ENCODE measurements around the gene OR6V1. TPM values are rescaled to one million over a fixed set of nuclear protein-coding genes. Genes with fewer than 3 reads are reported as not detected.
A peak's percentile ranks its signal among the peaks of the same experiment; 100 is the strongest.

The OR6V1 gene, protein sequence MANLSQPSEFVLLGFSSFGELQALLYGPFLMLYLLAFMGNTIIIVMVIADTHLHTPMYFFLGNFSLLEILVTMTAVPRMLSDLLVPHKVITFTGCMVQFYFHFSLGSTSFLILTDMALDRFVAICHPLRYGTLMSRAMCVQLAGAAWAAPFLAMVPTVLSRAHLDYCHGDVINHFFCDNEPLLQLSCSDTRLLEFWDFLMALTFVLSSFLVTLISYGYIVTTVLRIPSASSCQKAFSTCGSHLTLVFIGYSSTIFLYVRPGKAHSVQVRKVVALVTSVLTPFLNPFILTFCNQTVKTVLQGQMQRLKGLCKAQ
- not detected in 2 replicates for total RNA-seq
- long read RNA-seq = 0 reads

DNA sequence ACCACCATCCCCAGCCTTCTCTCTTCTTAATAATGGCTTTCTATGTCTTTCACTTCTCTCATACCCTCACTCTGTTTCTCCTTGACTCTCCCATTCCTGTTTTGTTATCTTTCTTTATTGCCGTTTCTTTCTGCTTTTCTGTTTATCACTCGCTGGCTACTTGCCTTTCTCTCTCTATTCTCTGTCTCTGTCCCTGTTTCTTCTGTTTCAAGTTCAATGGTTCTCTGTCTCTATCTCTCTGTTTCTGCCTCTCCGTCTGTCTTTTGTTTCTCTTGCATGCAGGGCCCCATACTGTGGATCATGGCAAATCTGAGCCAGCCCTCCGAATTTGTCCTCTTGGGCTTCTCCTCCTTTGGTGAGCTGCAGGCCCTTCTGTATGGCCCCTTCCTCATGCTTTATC, at the start of gene OR6V1:
Gene OR6V1, plus strand, starts transcription at position 301 of the 400 bp plus-strand sequence. Its CDS starts 0 bp downstream, at position 301.
- peaks cover 23% of the 10 kb centered on the region for H3K4me1 Mint-ChIP-seq (ENCODE audit: unreplicated experiment)
- no peak for DNase-seq (ENCODE audit: extremely low spot score, unreplicated experiment)
- no peak within 1 kb of the TSS for H3K4me3 Mint-ChIP-seq (ENCODE audit: unreplicated experiment)
- no peak for TF ChIP-seq CTCF (IDR thresholded peaks at IDR 0.05)
- no peaks in the 10 kb centered on the region for H3K36me3 Mint-ChIP-seq (ENCODE audit: unreplicated experiment)
- H3K27ac Mint-ChIP-seq (ENCODE audit: unreplicated experiment) = no peak within 1 kb of the TSS
- no peaks in the 10 kb centered on the region for H3K9me3 Mint-ChIP-seq (ENCODE audit: unreplicated experiment)
- H3K27me3 Mint-ChIP-seq (ENCODE audit: unreplicated experiment) = no peaks in the 10 kb centered on the region

- DNase-seq (ENCODE audit: extremely low spot score, unreplicated experiment) = no peak
- H3K36me3 Mint-ChIP-seq (ENCODE audit: unreplicated experiment) = no peaks in the 10 kb centered on the region
- no peak for TF ChIP-seq CTCF (IDR thresholded peaks at IDR 0.05)
- H3K4me3 Mint-ChIP-seq (ENCODE audit: unreplicated experiment) = no peak overlapping the region
- H3K9me3 Mint-ChIP-seq (ENCODE audit: unreplicated experiment) = no peaks in the 10 kb centered on the region
- peaks cover 22% of the 10 kb centered on the region for H3K27me3 Mint-ChIP-seq (ENCODE audit: unreplicated experiment)
- H3K4me1 Mint-ChIP-seq (ENCODE audit: unreplicated experiment) = peaks cover 11% of the 10 kb centered on the region
- H3K27ac Mint-ChIP-seq (ENCODE audit: unreplicated experiment) = no peak overlapping the region
Measured at GRCh38 chr7:143002898-143003297, 49.2 kb upstream of the OR6V1 start.

- peak overlapping the region; percentile 38 for H3K4me3 Mint-ChIP-seq (ENCODE audit: unreplicated experiment)
- TF ChIP-seq CTCF (IDR thresholded peaks at IDR 0.05) = peak; percentile 67
- no peak for DNase-seq (ENCODE audit: extremely low spot score, unreplicated experiment)
- peaks cover 15% of the 10 kb centered on the region for H3K4me1 Mint-ChIP-seq (ENCODE audit: unreplicated experiment)
- no peaks in the 10 kb centered on the region for H3K36me3 Mint-ChIP-seq (ENCODE audit: unreplicated experiment)
- H3K9me3 Mint-ChIP-seq (ENCODE audit: unreplicated experiment) = no peaks in the 10 kb centered on the region
- no peak overlapping the region for H3K27ac Mint-ChIP-seq (ENCODE audit: unreplicated experiment)
- peaks cover 20% of the 10 kb centered on the region for H3K27me3 Mint-ChIP-seq (ENCODE audit: unreplicated experiment)
Measured at GRCh38 chr7:143003393-143004051, 48.6 kb upstream of the OR6V1 start.

DNA sequence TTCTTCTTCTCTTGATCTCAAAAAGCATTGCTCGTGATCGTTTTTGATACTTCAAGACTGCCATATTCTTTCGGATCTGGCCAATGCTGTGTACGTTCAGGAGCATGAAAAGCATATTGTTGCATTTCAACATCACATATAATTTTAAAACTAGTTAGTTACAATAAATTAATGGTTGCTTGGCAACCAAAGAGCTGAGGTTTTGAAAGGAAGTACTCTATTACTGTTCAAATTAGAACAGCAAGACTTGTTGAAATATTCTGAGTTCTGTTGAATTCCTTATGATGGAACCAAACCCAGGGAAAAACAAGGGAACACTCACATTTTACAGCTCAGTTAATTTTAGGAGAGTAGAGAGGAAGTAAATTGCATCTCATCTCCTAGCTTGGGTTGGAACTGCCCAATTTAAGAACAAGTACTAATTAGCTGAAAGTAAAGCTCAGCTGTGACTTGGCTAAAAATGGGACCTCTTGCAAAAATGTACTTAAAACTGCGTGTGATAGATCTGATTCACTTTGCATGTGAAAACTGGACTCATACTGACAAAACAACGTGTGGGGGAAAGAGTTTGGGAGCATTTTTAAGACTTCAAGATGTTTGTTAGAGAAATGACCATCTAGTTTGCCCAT, 46.4 kb upstream of the OR6V1 start:
- peaks cover 18% of the 10 kb centered on the region for H3K4me1 Mint-ChIP-seq (ENCODE audit: unreplicated experiment)
- H3K36me3 Mint-ChIP-seq (ENCODE audit: unreplicated experiment) = no peaks in the 10 kb centered on the region
- no peak for DNase-seq (ENCODE audit: extremely low spot score, unreplicated experiment)
- no peak for TF ChIP-seq CTCF (IDR thresholded peaks at IDR 0.05)
- peaks cover 18% of the 10 kb centered on the region for H3K27me3 Mint-ChIP-seq (ENCODE audit: unreplicated experiment)
- H3K9me3 Mint-ChIP-seq (ENCODE audit: unreplicated experiment) = no peaks in the 10 kb centered on the region
- no peak overlapping the region for H3K4me3 Mint-ChIP-seq (ENCODE audit: unreplicated experiment)
- no peak overlapping the region for H3K27ac Mint-ChIP-seq (ENCODE audit: unreplicated experiment)
